ENCODE measurements around the gene MTIF2. TPM values are rescaled to one million over a fixed set of nuclear protein-coding genes. Genes with fewer than 3 reads are reported as not detected.
"Not testable (repeated sequence)": the region's sequence is repeated elsewhere in the genome, so short reads cannot be mapped to it uniquely, and the experiment has no call there.

MTIF2 gene
- total RNA-seq, 1 donor from 2014 or later: 33.6 TPM

DNA sequence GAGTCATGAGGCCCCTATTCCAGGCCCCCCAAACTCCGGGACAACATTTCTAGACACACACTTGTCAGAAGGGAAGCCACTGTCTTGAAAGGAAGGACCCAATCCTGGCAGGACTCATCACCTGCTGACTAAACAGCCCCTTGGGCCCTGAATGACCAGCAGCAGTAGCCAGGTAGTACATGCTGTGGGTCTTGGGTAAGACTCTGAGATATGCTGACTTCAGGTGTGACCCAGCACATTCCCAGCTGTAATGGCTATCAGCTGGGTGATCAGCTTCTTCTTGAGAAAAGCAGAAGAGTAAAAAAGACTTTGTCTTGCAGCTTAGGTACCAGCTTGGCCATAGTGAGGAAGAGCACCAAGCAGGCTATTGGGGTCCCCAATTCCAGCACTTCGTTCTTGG lies 72.5 kb downstream of the MTIF2 start:
- no peak for DNase-seq

DNA sequence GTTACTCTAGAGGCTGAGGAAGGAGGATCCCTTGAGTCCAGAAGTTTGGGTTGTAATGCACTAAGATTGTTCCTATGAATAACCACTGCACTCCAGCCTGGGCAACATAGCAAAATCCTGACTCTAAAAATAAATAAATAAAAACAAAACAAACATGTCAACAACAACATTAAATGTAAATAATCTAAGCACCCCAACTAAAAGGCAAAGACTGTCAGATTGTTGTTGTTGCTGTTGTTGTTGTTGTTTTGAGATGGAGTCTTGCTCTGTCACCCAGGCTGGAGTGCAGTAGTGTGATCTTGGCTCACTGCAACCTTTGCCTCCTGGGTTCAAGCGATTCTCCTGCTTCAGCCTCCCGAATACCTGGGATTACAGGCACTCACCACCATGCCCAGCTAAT lies 77.1 kb downstream of the MTIF2 start:
- not testable (repeated sequence) for DNase-seq

DNA sequence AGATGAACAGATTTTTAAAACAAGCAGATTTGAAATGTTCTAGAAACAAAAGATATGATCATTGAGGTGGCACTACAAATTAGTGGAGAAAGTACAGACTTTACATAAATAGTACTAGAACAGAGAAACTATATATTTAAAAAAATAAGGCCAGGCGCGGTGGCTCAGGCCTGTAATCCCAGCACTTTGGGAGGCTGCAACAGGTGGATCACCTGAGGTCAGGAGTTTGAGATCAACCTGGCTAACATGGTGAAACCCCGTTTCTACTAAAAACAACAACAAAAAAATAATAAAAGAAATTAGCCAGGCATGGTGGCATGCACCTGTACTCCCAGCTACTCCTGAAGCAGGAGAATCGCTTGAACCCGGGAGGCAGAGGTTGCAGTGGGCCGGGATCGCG lies 82.2 kb downstream of the MTIF2 start:
- DNase-seq: not testable (repeated sequence)

Small RNA genes lying within 50 kb of the gene (small RNA-seq; reads per million reads assigned to genes)
- gene RF00019 (ENCODE audit: low replicate concordance): not detected

Other genes starting within 250 kb of the MTIF2 start
- 539 TPM for gene RTN4, start 218.8 kb downstream of the MTIF2 start, total RNA-seq
- 18.5 TPM for gene CLHC1, start 36.9 kb downstream of the MTIF2 start, total RNA-seq
- 1,190 TPM for gene RPS27A, start 36.5 kb downstream of the MTIF2 start, total RNA-seq
- 100 TPM for gene CCDC88A, start 150.6 kb upstream of the MTIF2 start, total RNA-seq

All from tongue (tissue), 3 donors.